Measurements from ENCODE around the gene MYO16. TPM values are rescaled to one million over a fixed set of nuclear protein-coding genes. Genes with fewer than 3 reads are reported as not detected.

MYO16 gene
- total RNA-seq, 1 experiment from 2014 or later, result 0.19 TPM

DNA sequence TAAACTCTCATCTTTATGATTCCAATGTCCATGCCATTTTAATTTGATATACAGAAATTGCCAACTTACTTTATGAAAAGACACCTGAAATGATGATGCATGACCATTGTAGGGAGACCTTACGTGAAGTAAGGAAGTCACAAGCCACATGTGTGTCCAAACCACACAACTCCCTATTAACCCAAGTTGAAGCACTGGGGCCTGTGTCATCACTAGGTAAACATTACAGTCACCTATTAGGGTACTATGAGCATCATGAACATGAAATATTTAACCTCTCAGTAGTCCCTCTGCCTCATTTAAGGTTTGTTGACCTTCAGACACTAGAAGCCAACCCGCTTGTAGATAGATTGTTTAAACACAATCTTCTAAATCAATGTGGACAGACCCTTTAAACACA lies 580.1 kb downstream of the MYO16 start:
- TF ChIP-seq CTCF (IDR thresholded peaks at IDR 0.05; ENCODE audit: unreplicated experiment), result no peak
- no peak overlapping the region for H3K27ac Mint-ChIP-seq (ENCODE audit: unreplicated experiment)
- CTCF ChIA-PET, result no interaction called here
- H3K4me3 Mint-ChIP-seq (ENCODE audit: low read depth, unreplicated experiment), result no peak overlapping the region
- BruUV-seq (replicated peaks), result no TSS peak
- no peak for DNase-seq
- intact Hi-C loops (cut with micrococcal nuclease; ENCODE audit: unreplicated experiment), result no loop called here
- H3K9me3 Mint-ChIP-seq (ENCODE audit: low read depth, unreplicated experiment), result no peaks in the 10 kb centered on the region
- H3K36me3 Mint-ChIP-seq (ENCODE audit: insufficient read depth, unreplicated experiment), result no peaks in the 10 kb centered on the region
- no peaks in the 10 kb centered on the region for H3K4me1 Mint-ChIP-seq (ENCODE audit: low read depth, unreplicated experiment)
- no peaks in the 10 kb centered on the region for H3K27me3 Mint-ChIP-seq (ENCODE audit: unreplicated experiment)

GRCh38 chr13:109211616-109212015 lies 582.2 kb downstream of the MYO16 start:
- H3K27me3 Mint-ChIP-seq (ENCODE audit: unreplicated experiment), result no peaks in the 10 kb centered on the region
- BruUV-seq (replicated peaks), result no TSS peak
- H3K4me3 Mint-ChIP-seq (ENCODE audit: low read depth, unreplicated experiment), result no peak overlapping the region
- no peaks in the 10 kb centered on the region for H3K36me3 Mint-ChIP-seq (ENCODE audit: insufficient read depth, unreplicated experiment)
- TF ChIP-seq CTCF (IDR thresholded peaks at IDR 0.05; ENCODE audit: unreplicated experiment), result no peak
- no peaks in the 10 kb centered on the region for H3K9me3 Mint-ChIP-seq (ENCODE audit: low read depth, unreplicated experiment)
- intact Hi-C loops (cut with micrococcal nuclease; ENCODE audit: unreplicated experiment), result no loop called here
- no peak overlapping the region for H3K27ac Mint-ChIP-seq (ENCODE audit: unreplicated experiment)
- peak; percentile 2 for DNase-seq
- CTCF ChIA-PET, result no interaction called here
- no peaks in the 10 kb centered on the region for H3K4me1 Mint-ChIP-seq (ENCODE audit: low read depth, unreplicated experiment)

DNA sequence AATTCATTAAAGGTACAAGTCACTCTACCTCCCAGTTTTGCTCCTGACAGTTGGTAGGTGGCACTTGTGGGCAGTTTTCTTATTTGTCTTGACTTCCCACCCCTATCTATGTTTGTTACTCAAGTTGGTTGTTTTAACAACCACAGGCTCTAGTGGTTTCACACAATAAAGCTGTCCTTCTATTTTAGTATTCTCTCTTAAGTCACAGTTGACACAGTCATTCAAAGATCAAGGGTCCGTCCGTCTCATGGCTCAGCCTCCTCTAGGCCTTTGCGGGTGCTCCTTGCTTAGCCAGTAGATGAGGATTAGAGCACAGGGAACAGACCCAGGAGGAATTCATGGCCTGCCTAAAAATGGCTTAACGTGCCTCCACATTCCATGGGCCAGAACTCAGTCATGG lies 583.2 kb downstream of the MYO16 start:
- Mint-ChIP-seq H3K27ac (ENCODE audit: unreplicated experiment) (no peak overlapping the region), H3K4me3 (ENCODE audit: low read depth, unreplicated experiment) (no peak overlapping the region), H3K9me3 (ENCODE audit: low read depth, unreplicated experiment) (no peaks in the 10 kb centered on the region), H3K27me3 (ENCODE audit: unreplicated experiment) (no peaks in the 10 kb centered on the region), H3K36me3 (ENCODE audit: insufficient read depth, unreplicated experiment) (no peaks in the 10 kb centered on the region), H3K4me1 (ENCODE audit: low read depth, unreplicated experiment) (no peaks in the 10 kb centered on the region)
- no peak for TF ChIP-seq CTCF (IDR thresholded peaks at IDR 0.05; ENCODE audit: unreplicated experiment)
- DNase-seq, result no peak
- intact Hi-C loops (cut with micrococcal nuclease; ENCODE audit: unreplicated experiment), result no loop called here
- CTCF ChIA-PET, result no interaction called here
- no TSS peak for BruUV-seq (replicated peaks)

- TF ChIP-seq CTCF (IDR thresholded peaks at IDR 0.05; ENCODE audit: unreplicated experiment), result no peak
- CTCF ChIA-PET, result no interaction called here
- H3K27ac Mint-ChIP-seq (ENCODE audit: unreplicated experiment), result no peak overlapping the region
- BruUV-seq (replicated peaks), result no TSS peak
- no peak overlapping the region for H3K4me3 Mint-ChIP-seq (ENCODE audit: low read depth, unreplicated experiment)
- H3K36me3 Mint-ChIP-seq (ENCODE audit: insufficient read depth, unreplicated experiment), result no peaks in the 10 kb centered on the region
- intact Hi-C loops (cut with micrococcal nuclease; ENCODE audit: unreplicated experiment), result no loop called here
- H3K4me1 Mint-ChIP-seq (ENCODE audit: low read depth, unreplicated experiment), result no peaks in the 10 kb centered on the region
- no peak for DNase-seq
- no peaks in the 10 kb centered on the region for H3K9me3 Mint-ChIP-seq (ENCODE audit: low read depth, unreplicated experiment)
- no peaks in the 10 kb centered on the region for H3K27me3 Mint-ChIP-seq (ENCODE audit: unreplicated experiment)
Measured at GRCh38 chr13:109213714-109214113, 584.3 kb downstream of the MYO16 start.

DNA sequence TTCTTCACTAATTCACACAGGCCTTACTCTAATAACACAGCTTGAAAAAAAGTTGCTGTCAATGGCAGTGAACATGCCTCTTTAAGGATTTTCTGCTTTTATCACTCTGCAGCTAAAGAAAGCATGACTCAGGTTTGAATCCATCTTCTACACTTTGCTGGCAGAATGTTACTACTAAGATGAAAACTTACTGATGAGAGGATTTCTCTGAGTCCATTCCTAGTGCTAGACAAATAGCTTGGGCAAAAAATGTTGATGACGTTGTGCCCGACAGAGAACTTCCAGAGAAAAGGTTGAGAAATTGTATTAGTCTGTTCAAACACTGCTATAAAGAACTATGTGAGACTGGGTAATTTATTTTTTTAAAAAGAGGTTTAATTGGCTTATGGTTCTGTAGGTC lies 585.0 kb downstream of the MYO16 start:
- Mint-ChIP-seq H3K27ac (ENCODE audit: unreplicated experiment) (no peak overlapping the region), H3K27me3 (ENCODE audit: unreplicated experiment) (no peaks in the 10 kb centered on the region)
- CTCF ChIA-PET, result no interaction called here

More for the DNA sequence above, 585.0 kb downstream of the MYO16 start:
- Mint-ChIP-seq H3K9me3 (ENCODE audit: low read depth, unreplicated experiment) (no peaks in the 10 kb centered on the region), H3K4me3 (ENCODE audit: low read depth, unreplicated experiment) (no peak overlapping the region), H3K36me3 (ENCODE audit: insufficient read depth, unreplicated experiment) (no peaks in the 10 kb centered on the region), H3K4me1 (ENCODE audit: low read depth, unreplicated experiment) (no peaks in the 10 kb centered on the region)
- DNase-seq, result no peak
- TF ChIP-seq CTCF (IDR thresholded peaks at IDR 0.05; ENCODE audit: unreplicated experiment), result no peak
- intact Hi-C loops (cut with micrococcal nuclease; ENCODE audit: unreplicated experiment), result no loop called here
- no TSS peak for BruUV-seq (replicated peaks)
